ENCODE data around the gene FXYD5.
"Not testable (repeated sequence)": the region's sequence is repeated elsewhere in the genome, so short reads cannot be mapped to it uniquely, and the experiment has no call there.

Gene FXYD5

GRCh38 chr19:35167251-35168119 lies 12.9 kb downstream of the FXYD5 start:
- no peak for DNase-seq

GRCh38 chr19:35168196-35168595 lies 13.7 kb downstream of the FXYD5 start:
- DNase-seq = no peak
- in situ Hi-C loops (cut with HindIII; ENCODE audit: low pct_ligation_motif_present, low pct_unique_long_range_greater_than_20kb, low sequenced_read_pairs) = no loop called here

More at GRCh38 chr19:35167251-35168119, 12.9 kb downstream of the FXYD5 start:
- in situ Hi-C loops (cut with HindIII; ENCODE audit: low pct_ligation_motif_present, low pct_unique_long_range_greater_than_20kb, low sequenced_read_pairs) = no loop called here

- in situ Hi-C loops (cut with HindIII; ENCODE audit: low pct_ligation_motif_present, low pct_unique_long_range_greater_than_20kb, low sequenced_read_pairs) = no loop called here
- DNase-seq = no peak
Observed at GRCh38 chr19:35169221-35169995, 14.9 kb downstream of the FXYD5 start.

- DNase-seq = no peak
- in situ Hi-C loops (cut with HindIII; ENCODE audit: low pct_ligation_motif_present, low pct_unique_long_range_greater_than_20kb, low sequenced_read_pairs) = no loop called here
Observed at GRCh38 chr19:35170359-35171061, 16.0 kb downstream of the FXYD5 start.

- in situ Hi-C loops (cut with HindIII; ENCODE audit: low pct_ligation_motif_present, low pct_unique_long_range_greater_than_20kb, low sequenced_read_pairs) = no loop called here
- DNase-seq = no peak
Observed at GRCh38 chr19:35171730-35172129, 17.2 kb downstream of the FXYD5 start.

- in situ Hi-C loops (cut with HindIII; ENCODE audit: low pct_ligation_motif_present, low pct_unique_long_range_greater_than_20kb, low sequenced_read_pairs) = no loop called here
- no peak for DNase-seq
Observed at GRCh38 chr19:35174226-35174625, 19.7 kb downstream of the FXYD5 start.

- DNase-seq = no peak
- in situ Hi-C loops (cut with HindIII; ENCODE audit: low pct_ligation_motif_present, low pct_unique_long_range_greater_than_20kb, low sequenced_read_pairs) = no loop called here
Observed at GRCh38 chr19:35176181-35176570, 21.6 kb downstream of the FXYD5 start.

- in situ Hi-C loops (cut with HindIII; ENCODE audit: low pct_ligation_motif_present, low pct_unique_long_range_greater_than_20kb, low sequenced_read_pairs) = no loop called here
- DNase-seq = no peak
Observed at GRCh38 chr19:35177377-35178274, 23.1 kb downstream of the FXYD5 start.

GRCh38 chr19:35178701-35179100 lies 24.2 kb downstream of the FXYD5 start:
- in situ Hi-C loops (cut with HindIII; ENCODE audit: low pct_ligation_motif_present, low pct_unique_long_range_greater_than_20kb, low sequenced_read_pairs) = no loop called here
- no peak for DNase-seq

GRCh38 chr19:35179830-35180229 lies 25.3 kb downstream of the FXYD5 start:
- DNase-seq = no peak
- in situ Hi-C loops (cut with HindIII; ENCODE audit: low pct_ligation_motif_present, low pct_unique_long_range_greater_than_20kb, low sequenced_read_pairs) = no loop called here

GRCh38 chr19:35181387-35181786 lies 26.9 kb downstream of the FXYD5 start:
- in situ Hi-C loops (cut with HindIII; ENCODE audit: low pct_ligation_motif_present, low pct_unique_long_range_greater_than_20kb, low sequenced_read_pairs) = no loop called here
- DNase-seq = no peak

GRCh38 chr19:35184267-35184666 lies 29.7 kb downstream of the FXYD5 start:
- in situ Hi-C loops (cut with HindIII; ENCODE audit: low pct_ligation_motif_present, low pct_unique_long_range_greater_than_20kb, low sequenced_read_pairs) = no loop called here
- no peak for DNase-seq

GRCh38 chr19:35184884-35185283 lies 30.3 kb downstream of the FXYD5 start:
- in situ Hi-C loops (cut with HindIII; ENCODE audit: low pct_ligation_motif_present, low pct_unique_long_range_greater_than_20kb, low sequenced_read_pairs) = no loop called here

GRCh38 chr19:35194012-35194984 lies 39.8 kb downstream of the FXYD5 start:
- DNase-seq = no peak
- in situ Hi-C loops (cut with HindIII; ENCODE audit: low pct_ligation_motif_present, low pct_unique_long_range_greater_than_20kb, low sequenced_read_pairs) = no loop called here

More at GRCh38 chr19:35184884-35185283, 30.3 kb downstream of the FXYD5 start:
- no peak for DNase-seq

GRCh38 chr19:35195830-35196229 lies 41.3 kb downstream of the FXYD5 start:
- in situ Hi-C loops (cut with HindIII; ENCODE audit: low pct_ligation_motif_present, low pct_unique_long_range_greater_than_20kb, low sequenced_read_pairs) = no loop called here
- DNase-seq = peak; percentile 61

- in situ Hi-C loops (cut with HindIII; ENCODE audit: low pct_ligation_motif_present, low pct_unique_long_range_greater_than_20kb, low sequenced_read_pairs); DNase-seq: not testable (repeated sequence)
Observed at GRCh38 chr19:35196861-35197260, 42.3 kb downstream of the FXYD5 start.

- in situ Hi-C loops (cut with HindIII; ENCODE audit: low pct_ligation_motif_present, low pct_unique_long_range_greater_than_20kb, low sequenced_read_pairs) = no loop called here
- DNase-seq = no peak
Observed at GRCh38 chr19:35199481-35199880, 44.9 kb downstream of the FXYD5 start.
